ENCODE measurements around the gene ARFRP1. TPM values are rescaled to one million over a fixed set of nuclear protein-coding genes. Genes with fewer than 3 reads are reported as not detected.

Gene ARFRP1
- total and polyA plus RNA-seq, 2 experiments from 2014 or later, result 16.7 to 24.6 TPM

DNA sequence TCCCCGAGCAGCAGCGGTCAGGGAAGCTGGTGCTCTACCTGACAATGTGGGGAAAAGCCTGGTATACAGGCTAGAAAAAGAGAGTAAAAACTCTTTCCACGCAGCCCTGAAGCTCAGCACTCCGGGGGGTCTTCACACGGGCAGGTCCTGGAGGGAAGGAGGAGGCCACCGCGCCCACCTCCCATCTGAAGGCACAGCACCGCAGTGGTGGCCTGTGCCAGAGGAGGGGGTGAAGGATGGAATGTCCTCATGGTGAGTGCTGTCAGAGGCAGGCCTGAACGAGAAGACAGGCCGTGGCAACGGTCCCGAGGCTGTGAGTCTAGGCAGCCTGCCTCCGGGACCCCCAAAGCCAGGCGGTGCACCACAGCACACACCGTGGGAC lies 37.6 kb upstream of the ARFRP1 start (continued):
- TF ChIP-seq, protein P1, sequence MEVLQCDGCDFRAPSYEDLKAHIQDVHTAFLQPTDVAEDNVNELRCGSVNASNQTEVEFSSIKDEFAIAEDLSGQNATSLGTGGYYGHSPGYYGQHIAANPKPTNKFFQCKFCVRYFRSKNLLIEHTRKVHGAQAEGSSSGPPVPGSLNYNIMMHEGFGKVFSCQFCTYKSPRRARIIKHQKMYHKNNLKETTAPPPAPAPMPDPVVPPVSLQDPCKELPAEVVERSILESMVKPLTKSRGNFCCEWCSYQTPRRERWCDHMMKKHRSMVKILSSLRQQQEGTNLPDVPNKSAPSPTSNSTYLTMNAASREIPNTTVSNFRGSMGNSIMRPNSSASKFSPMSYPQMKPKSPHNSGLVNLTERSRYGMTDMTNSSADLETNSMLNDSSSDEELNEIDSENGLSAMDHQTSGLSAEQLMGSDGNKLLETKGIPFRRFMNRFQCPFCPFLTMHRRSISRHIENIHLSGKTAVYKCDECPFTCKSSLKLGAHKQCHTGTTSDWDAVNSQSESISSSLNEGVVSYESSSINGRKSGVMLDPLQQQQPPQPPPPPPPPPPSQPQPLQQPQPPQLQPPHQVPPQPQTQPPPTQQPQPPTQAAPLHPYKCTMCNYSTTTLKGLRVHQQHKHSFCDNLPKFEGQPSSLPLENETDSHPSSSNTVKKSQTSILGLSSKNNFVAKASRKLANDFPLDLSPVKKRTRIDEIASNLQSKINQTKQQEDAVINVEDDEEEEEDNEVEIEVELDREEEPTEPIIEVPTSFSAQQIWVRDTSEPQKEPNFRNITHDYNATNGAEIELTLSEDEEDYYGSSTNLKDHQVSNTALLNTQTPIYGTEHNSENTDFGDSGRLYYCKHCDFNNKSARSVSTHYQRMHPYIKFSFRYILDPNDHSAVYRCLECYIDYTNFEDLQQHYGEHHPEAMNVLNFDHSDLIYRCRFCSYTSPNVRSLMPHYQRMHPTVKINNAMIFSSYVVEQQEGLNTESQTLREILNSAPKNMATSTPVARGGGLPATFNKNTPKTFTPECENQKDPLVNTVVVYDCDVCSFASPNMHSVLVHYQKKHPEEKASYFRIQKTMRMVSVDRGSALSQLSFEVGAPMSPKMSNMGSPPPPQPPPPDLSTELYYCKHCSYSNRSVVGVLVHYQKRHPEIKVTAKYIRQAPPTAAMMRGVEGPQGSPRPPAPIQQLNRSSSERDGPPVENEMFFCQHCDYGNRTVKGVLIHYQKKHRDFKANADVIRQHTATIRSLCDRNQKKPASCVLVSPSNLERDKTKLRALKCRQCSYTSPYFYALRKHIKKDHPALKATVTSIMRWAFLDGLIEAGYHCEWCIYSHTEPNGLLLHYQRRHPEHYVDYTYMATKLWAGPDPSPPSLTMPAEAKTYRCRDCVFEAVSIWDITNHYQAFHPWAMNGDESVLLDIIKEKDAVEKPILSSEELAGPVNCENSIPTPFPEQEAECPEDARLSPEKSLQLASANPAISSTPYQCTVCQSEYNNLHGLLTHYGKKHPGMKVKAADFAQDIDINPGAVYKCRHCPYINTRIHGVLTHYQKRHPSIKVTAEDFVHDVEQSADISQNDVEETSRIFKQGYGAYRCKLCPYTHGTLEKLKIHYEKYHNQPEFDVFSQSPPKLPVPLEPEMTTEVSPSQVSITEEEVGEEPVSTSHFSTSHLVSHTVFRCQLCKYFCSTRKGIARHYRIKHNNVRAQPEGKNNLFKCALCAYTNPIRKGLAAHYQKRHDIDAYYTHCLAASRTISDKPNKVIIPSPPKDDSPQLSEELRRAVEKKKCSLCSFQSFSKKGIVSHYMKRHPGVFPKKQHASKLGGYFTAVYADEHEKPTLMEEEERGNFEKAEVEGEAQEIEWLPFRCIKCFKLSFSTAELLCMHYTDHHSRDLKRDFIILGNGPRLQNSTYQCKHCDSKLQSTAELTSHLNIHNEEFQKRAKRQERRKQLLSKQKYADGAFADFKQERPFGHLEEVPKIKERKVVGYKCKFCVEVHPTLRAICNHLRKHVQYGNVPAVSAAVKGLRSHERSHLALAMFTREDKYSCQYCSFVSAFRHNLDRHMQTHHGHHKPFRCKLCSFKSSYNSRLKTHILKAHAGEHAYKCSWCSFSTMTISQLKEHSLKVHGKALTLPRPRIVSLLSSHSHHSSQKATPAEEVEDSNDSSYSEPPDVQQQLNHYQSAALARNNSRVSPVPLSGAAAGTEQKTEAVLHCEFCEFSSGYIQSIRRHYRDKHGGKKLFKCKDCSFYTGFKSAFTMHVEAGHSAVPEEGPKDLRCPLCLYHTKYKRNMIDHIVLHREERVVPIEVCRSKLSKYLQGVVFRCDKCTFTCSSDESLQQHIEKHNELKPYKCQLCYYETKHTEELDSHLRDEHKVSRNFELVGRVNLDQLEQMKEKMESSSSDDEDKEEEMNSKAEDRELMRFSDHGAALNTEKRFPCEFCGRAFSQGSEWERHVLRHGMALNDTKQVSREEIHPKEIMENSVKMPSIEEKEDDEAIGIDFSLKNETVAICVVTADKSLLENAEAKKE (CRISPR knock-in tag; IDR thresholded peaks at IDR 0.05), result no peak
- TF ChIP-seq, protein P2, sequence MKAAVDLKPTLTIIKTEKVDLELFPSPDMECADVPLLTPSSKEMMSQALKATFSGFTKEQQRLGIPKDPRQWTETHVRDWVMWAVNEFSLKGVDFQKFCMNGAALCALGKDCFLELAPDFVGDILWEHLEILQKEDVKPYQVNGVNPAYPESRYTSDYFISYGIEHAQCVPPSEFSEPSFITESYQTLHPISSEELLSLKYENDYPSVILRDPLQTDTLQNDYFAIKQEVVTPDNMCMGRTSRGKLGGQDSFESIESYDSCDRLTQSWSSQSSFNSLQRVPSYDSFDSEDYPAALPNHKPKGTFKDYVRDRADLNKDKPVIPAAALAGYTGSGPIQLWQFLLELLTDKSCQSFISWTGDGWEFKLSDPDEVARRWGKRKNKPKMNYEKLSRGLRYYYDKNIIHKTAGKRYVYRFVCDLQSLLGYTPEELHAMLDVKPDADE (IDR thresholded peaks at IDR 0.05), result no peak
- TF ChIP-seq, protein P3, sequence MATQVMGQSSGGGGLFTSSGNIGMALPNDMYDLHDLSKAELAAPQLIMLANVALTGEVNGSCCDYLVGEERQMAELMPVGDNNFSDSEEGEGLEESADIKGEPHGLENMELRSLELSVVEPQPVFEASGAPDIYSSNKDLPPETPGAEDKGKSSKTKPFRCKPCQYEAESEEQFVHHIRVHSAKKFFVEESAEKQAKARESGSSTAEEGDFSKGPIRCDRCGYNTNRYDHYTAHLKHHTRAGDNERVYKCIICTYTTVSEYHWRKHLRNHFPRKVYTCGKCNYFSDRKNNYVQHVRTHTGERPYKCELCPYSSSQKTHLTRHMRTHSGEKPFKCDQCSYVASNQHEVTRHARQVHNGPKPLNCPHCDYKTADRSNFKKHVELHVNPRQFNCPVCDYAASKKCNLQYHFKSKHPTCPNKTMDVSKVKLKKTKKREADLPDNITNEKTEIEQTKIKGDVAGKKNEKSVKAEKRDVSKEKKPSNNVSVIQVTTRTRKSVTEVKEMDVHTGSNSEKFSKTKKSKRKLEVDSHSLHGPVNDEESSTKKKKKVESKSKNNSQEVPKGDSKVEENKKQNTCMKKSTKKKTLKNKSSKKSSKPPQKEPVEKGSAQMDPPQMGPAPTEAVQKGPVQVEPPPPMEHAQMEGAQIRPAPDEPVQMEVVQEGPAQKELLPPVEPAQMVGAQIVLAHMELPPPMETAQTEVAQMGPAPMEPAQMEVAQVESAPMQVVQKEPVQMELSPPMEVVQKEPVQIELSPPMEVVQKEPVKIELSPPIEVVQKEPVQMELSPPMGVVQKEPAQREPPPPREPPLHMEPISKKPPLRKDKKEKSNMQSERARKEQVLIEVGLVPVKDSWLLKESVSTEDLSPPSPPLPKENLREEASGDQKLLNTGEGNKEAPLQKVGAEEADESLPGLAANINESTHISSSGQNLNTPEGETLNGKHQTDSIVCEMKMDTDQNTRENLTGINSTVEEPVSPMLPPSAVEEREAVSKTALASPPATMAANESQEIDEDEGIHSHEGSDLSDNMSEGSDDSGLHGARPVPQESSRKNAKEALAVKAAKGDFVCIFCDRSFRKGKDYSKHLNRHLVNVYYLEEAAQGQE (IDR thresholded peaks at IDR 0.05; ENCODE audit: unreplicated experiment), result no peak
- no peak for TF ChIP-seq ZNF331 (CRISPR knock-in tag; IDR thresholded peaks at IDR 0.05; ENCODE audit: low read depth)
- no peak for TF ChIP-seq EZH2 (IDR thresholded peaks at IDR 0.05; ENCODE audit: low read depth, unreplicated experiment)
